Measurements from ENCODE around the gene GOLGA6L1.
"Not testable (repeated sequence)": the region's sequence is repeated elsewhere in the genome, so short reads cannot be mapped to it uniquely, and the experiment has no call there.

Gene GOLGA6L1

GRCh38 chr15:23081996-23082737 is 54.5 kb downstream of the GOLGA6L1 start:
- not testable (repeated sequence) for H3K9ac ChIP-seq (ENCODE audit: low read depth, low read length); H3K27ac ChIP-seq (ENCODE audit: low read length)

GRCh38 chr15:23081271-23081670 is 55.4 kb downstream of the GOLGA6L1 start:
- Histone ChIP-seq H3K36me3 (ENCODE audit: insufficient read depth, low read depth, low read length) (no peaks in the 10 kb centered on the region), H3K4me1 (ENCODE audit: insufficient read depth, low read length) (no peaks in the 10 kb centered on the region), H3K27ac (ENCODE audit: low read length) (no peak overlapping the region), H3K9me3 (ENCODE audit: insufficient read depth, low read depth, low read length) (no peaks in the 10 kb centered on the region), H3K4me3 (ENCODE audit: low read length) (no peak overlapping the region), H3K27me3 (ENCODE audit: insufficient read depth, low read length) (no peaks in the 10 kb centered on the region), H3K9ac (ENCODE audit: low read depth, low read length) (no peak overlapping the region)

More at GRCh38 chr15:23081996-23082737, 54.5 kb downstream of the GOLGA6L1 start:
- H3K27me3 ChIP-seq (ENCODE audit: insufficient read depth, low read length); H3K36me3 ChIP-seq (ENCODE audit: insufficient read depth, low read depth, low read length); H3K4me1 ChIP-seq (ENCODE audit: insufficient read depth, low read length); H3K9me3 ChIP-seq (ENCODE audit: insufficient read depth, low read depth, low read length); H3K4me3 ChIP-seq (ENCODE audit: low read length): not testable (repeated sequence)

DNA sequence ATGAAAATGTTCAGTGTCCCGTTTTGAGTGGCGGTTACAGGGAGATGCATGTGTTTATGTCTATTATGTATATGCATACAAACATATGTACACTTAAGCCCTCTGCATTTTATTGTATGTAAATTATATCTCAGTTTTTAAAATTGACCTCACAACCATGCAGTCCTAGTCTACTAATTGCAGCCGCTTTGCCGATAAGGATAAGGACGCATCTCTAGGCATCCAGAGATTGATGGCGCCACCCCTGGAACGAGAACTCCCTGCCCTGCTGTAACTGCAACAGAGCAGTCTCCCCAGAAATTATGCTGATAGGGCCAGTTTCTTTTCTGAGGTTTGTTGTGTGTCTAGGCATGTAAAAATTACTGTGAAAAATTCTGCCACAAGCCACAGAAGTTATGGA is 56.9 kb downstream of the GOLGA6L1 start:
- Histone ChIP-seq H3K27ac (ENCODE audit: low read length) (no peak overlapping the region), H3K36me3 (ENCODE audit: insufficient read depth, low read depth, low read length) (no peaks in the 10 kb centered on the region), H3K9me3 (ENCODE audit: insufficient read depth, low read depth, low read length) (no peaks in the 10 kb centered on the region), H3K9ac (ENCODE audit: low read depth, low read length) (no peak overlapping the region), H3K4me1 (ENCODE audit: insufficient read depth, low read length) (no peaks in the 10 kb centered on the region), H3K4me3 (ENCODE audit: low read length) (no peak overlapping the region), H3K27me3 (ENCODE audit: insufficient read depth, low read length) (no peaks in the 10 kb centered on the region)
